ENCODE results near the gene OSGEP.
A peak's percentile ranks its signal among the peaks of the same experiment; 100 is the strongest.

OSGEP gene

GRCh38 chr14:20434701-20435581 lies 19.7 kb downstream of the OSGEP start:
- DNase-seq (ENCODE audit: low read depth in 3 of 3, low spot score in 1 of 3) = no peak

- no peak for DNase-seq (ENCODE audit: low read depth in 3 of 3, low spot score in 1 of 3)
Observed at GRCh38 chr14:20429801-20430669, 24.6 kb downstream of the OSGEP start.

GRCh38 chr14:20428802-20429201 lies 25.8 kb downstream of the OSGEP start:
- DNase-seq (ENCODE audit: low read depth in 3 of 3, low spot score in 1 of 3) = no peak

GRCh38 chr14:20428010-20428365 lies 26.6 kb downstream of the OSGEP start:
- DNase-seq (ENCODE audit: low read depth in 3 of 3, low spot score in 1 of 3) = no peak

- no peak for DNase-seq (ENCODE audit: low read depth in 3 of 3, low spot score in 1 of 3)
Observed at GRCh38 chr14:20427231-20428009, 27.2 kb downstream of the OSGEP start.

- no peak for DNase-seq (ENCODE audit: low read depth in 3 of 3, low spot score in 1 of 3)
Observed at GRCh38 chr14:20424851-20425250, 29.8 kb downstream of the OSGEP start.

GRCh38 chr14:20422886-20423285 lies 31.7 kb downstream of the OSGEP start:
- no peak for DNase-seq (ENCODE audit: low read depth in 3 of 3, low spot score in 1 of 3)

GRCh38 chr14:20421267-20421666 lies 33.3 kb downstream of the OSGEP start:
- no peak for DNase-seq (ENCODE audit: low read depth in 3 of 3, low spot score in 1 of 3)

GRCh38 chr14:20419419-20419818 lies 35.2 kb downstream of the OSGEP start:
- no peak for DNase-seq (ENCODE audit: low read depth in 3 of 3, low spot score in 1 of 3)

GRCh38 chr14:20418501-20418909 lies 36.1 kb downstream of the OSGEP start:
- no peak for DNase-seq (ENCODE audit: low read depth in 3 of 3, low spot score in 1 of 3)

- DNase-seq (ENCODE audit: low read depth in 3 of 3, low spot score in 1 of 3) = no peak
Observed at GRCh38 chr14:20417250-20418186, 37.1 kb downstream of the OSGEP start.

- no peak for DNase-seq (ENCODE audit: low read depth in 3 of 3, low spot score in 1 of 3)
Observed at GRCh38 chr14:20416223-20416622, 38.4 kb downstream of the OSGEP start.

- no peak for DNase-seq (ENCODE audit: low read depth in 3 of 3, low spot score in 1 of 3)
Observed at GRCh38 chr14:20415782-20416206, 38.8 kb downstream of the OSGEP start.

GRCh38 chr14:20413744-20414082 lies 40.9 kb downstream of the OSGEP start:
- DNase-seq (ENCODE audit: low read depth in 3 of 3, low spot score in 1 of 3) = no peak

- peak; percentile 21 to 56 (median 48) for DNase-seq (ENCODE audit: low read depth in 3 of 3, low spot score in 1 of 3)
Observed at GRCh38 chr14:20412876-20413743, 41.5 kb downstream of the OSGEP start, which contains the start of gene TEP1. Gene TEP1 (minus strand): TSS chr14:20413501. CDS start chr14:20408439, 5,062 bp downstream.

- DNase-seq (ENCODE audit: low read depth in 3 of 3, low spot score in 1 of 3) = no peak
Observed at GRCh38 chr14:20412411-20412810, 42.2 kb downstream of the OSGEP start.

- no peak for DNase-seq (ENCODE audit: low read depth in 3 of 3, low spot score in 1 of 3)
Observed at GRCh38 chr14:20409226-20409625, 45.4 kb downstream of the OSGEP start.

GRCh38 chr14:20403521-20403920 lies 51.1 kb downstream of the OSGEP start:
- DNase-seq (ENCODE audit: low read depth in 3 of 3, low spot score in 1 of 3) = no peak

- DNase-seq (ENCODE audit: low read depth in 3 of 3, low spot score in 1 of 3) = no peak
Observed at GRCh38 chr14:20400965-20401593, 53.5 kb downstream of the OSGEP start.
